Mesendoderm (in vitro differentiated cells): ENCODE results near the gene MGMT.
A peak's percentile ranks its signal among the peaks of the same experiment; 100 is the strongest.

Source experiments
- DNase-seq: peaks from one replicate; pipeline ENCODE4 v3.0.0; 2013
- H2AK5ac ChIP-seq: 2 replicates; pipeline ENCODE4 v1.6.1; 2013; ENCODE audit warnings: low read length, inconsistent platforms
- H2BK120ac ChIP-seq: 2 replicates; pipeline ENCODE4 v1.6.1; 2013; ENCODE audit warnings: low read depth, mild to moderate bottlenecking, low read length, moderate library complexity, mixed read lengths
- H2BK15ac ChIP-seq: replicated peaks from 2 replicates; pipeline ENCODE4 v1.6.1; 2013; ENCODE audit warnings: low read depth, mild to moderate bottlenecking, moderate library complexity
- H2BK5ac ChIP-seq: 2 replicates; pipeline ENCODE4 v1.6.1; 2013; ENCODE audit warnings: low read length, inconsistent platforms
- H3K18ac ChIP-seq: 2 replicates; pipeline ENCODE4 v1.6.1; 2013; ENCODE audit warnings: mild to moderate bottlenecking, low read length, mixed read lengths
- H3K23ac ChIP-seq: one replicate; pipeline ENCODE4 v1.6.1; 2013; ENCODE audit warnings: low read length
- H3K27ac ChIP-seq: 2 replicates; pipeline ENCODE4 v1.5.1; 2013; ENCODE audit warnings: low read depth, mild to moderate bottlenecking, inconsistent platforms, low read length, moderate library complexity
- H3K27me3 ChIP-seq: 2 replicates; pipeline ENCODE4 v1.6.1; 2013; ENCODE audit warnings: low read length, control low read depth, mild to moderate bottlenecking, inconsistent platforms; ENCODE audit not compliant: insufficient read depth, poor library complexity
- H3K36me3 ChIP-seq: 2 replicates; pipeline ENCODE4 v1.6.1; 2013; ENCODE audit warnings: low read length, inconsistent platforms; ENCODE audit not compliant: control insufficient read depth, insufficient read depth
- H3K4ac ChIP-seq: one replicate; pipeline ENCODE4 v1.6.1; 2013; ENCODE audit warnings: low read depth, mild to moderate bottlenecking, low read length, moderate library complexity
- H3K4me1 ChIP-seq: 2 replicates; pipeline ENCODE4 v1.6.1; 2013; ENCODE audit warnings: low read depth, low read length, inconsistent platforms; ENCODE audit not compliant: control insufficient read depth
- H3K4me2 ChIP-seq: 2 replicates; pipeline ENCODE4 v1.6.1; 2013; ENCODE audit warnings: low read length
- H3K4me3 ChIP-seq: 2 replicates; pipeline ENCODE4 v1.5.1; 2013; ENCODE audit warnings: mild to moderate bottlenecking, low read length
- H3K56ac ChIP-seq: one replicate; pipeline ENCODE4 v1.6.1; 2013; ENCODE audit warnings: low read length
- H3K79me1 ChIP-seq: 2 replicates; pipeline ENCODE4 v1.6.1; 2013; ENCODE audit warnings: low read length, inconsistent platforms
- H3K79me2 ChIP-seq: 2 replicates; pipeline ENCODE4 v1.6.1; 2013; ENCODE audit warnings: mild to moderate bottlenecking, low read length; ENCODE audit not compliant: control insufficient read depth, insufficient read depth
- H3K9ac ChIP-seq: 2 replicates; pipeline ENCODE4 v1.6.1; 2013; ENCODE audit warnings: low read length, inconsistent platforms
- H4K5ac ChIP-seq: one replicate; pipeline ENCODE4 v1.6.1; 2013; ENCODE audit warnings: low read length
- H4K8ac ChIP-seq: one replicate; pipeline ENCODE4 v1.6.1; 2013; ENCODE audit warnings: low read depth, mild to moderate bottlenecking, control low read depth, low read length, moderate library complexity
- WGBS: extraction: QIAGEN DNeasy Blood & Tissue Kit; methylation state at CpG from one replicate; pipeline ENCODE4 v1.1.7; 2013; ENCODE audit warnings: low lambda C conversion rate, missing lambda C conversion rate; ENCODE audit not compliant: insufficient coverage; ENCODE audit errors: extremely low coverage; 5-methylcytosine and 5-hydroxymethylcytosine counted together

Gene MGMT

DNA sequence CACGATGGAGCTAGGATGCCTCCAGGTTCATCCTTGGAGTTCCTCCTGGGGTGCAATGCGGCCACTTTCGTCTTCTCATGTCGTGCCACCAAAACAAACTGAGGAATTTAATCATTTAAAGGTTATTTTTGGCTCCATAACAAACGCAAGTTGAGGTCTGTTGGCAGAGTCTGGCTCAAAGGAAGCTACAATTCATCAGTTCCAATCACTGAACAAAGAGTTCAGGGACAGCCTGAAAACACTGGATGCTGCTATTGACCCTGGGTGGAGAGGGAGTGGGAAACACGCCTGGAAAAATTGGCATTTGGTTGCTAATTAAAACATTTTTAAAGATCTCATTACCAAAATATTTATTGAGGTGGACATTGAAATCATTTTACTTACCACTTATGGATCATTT lies 11.4 kb upstream of the MGMT start:
- Histone ChIP-seq H4K8ac (no peak overlapping the region), H3K56ac (no peak overlapping the region), H2BK5ac (no peak overlapping the region), H3K4me2 (no peak overlapping the region), H3K36me3 (no peaks in the 10 kb centered on the region), H2BK15ac (no peak overlapping the region), H3K27me3 (no peaks in the 10 kb centered on the region), H3K4me1 (no peaks in the 10 kb centered on the region), H2BK120ac (no peak overlapping the region), H3K9ac (no peak overlapping the region), H3K4me3 (no peak overlapping the region), H4K5ac (no peak overlapping the region), H2AK5ac (no peak overlapping the region), H3K79me1 (no peaks in the 10 kb centered on the region), H3K4ac (no peak overlapping the region), H3K79me2 (no peaks in the 10 kb centered on the region), H3K23ac (no peak overlapping the region), H3K27ac (no peak overlapping the region), H3K18ac (no peak overlapping the region)
- WGBS, result no CpG with 5 or more reads among the region's 6 CpGs
- no peak for DNase-seq

- Histone ChIP-seq H3K56ac (no peak overlapping the region), H2BK120ac (no peak overlapping the region), H3K18ac (no peak overlapping the region), H3K27me3 (no peaks in the 10 kb centered on the region), H3K4ac (no peak overlapping the region), H2BK15ac (no peak overlapping the region), H2AK5ac (no peak overlapping the region), H3K4me3 (no peak overlapping the region), H3K4me1 (no peaks in the 10 kb centered on the region), H4K8ac (no peak overlapping the region), H3K79me1 (no peaks in the 10 kb centered on the region), H3K9ac (no peak overlapping the region), H3K79me2 (no peaks in the 10 kb centered on the region), H3K23ac (no peak overlapping the region), H3K4me2 (no peak overlapping the region), H3K36me3 (no peaks in the 10 kb centered on the region), H3K27ac (no peak overlapping the region), H4K5ac (no peak overlapping the region), H2BK5ac (no peak overlapping the region)
- WGBS, result no CpG with 5 or more reads among the region's 10 CpGs
- no peak for DNase-seq
Measured at GRCh38 chr10:129459762-129460539, 7.1 kb upstream of the MGMT start.

DNA sequence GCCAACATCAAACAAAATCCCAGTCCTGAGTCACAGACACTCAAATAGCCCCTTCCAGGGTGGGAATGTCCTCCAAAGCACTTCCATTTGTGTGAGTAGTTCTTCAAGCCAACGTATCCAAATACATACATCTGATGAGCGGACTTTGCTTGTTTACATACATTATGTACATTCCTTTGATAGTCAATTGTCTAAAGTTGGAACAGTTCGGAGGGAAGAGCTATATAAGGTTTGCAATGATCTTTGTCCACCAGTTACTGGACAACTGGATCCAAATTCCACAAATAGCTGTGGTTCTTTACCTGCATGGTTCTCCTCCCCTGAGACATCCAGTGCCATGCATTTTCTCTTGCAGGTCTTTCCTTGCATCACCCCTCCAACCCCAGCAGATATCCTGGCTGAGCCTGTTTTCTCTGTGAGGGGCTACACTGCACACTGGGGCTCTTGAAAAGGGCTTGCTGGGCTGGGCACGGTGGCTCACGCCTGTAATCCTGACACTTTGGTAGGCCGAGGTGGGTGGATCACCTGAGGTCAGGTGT lies 4.7 kb upstream of the MGMT start:
- no peak for DNase-seq
- no peak overlapping the region for H3K9ac ChIP-seq
- WGBS, result no CpG with 5 or more reads among the region's 6 CpGs
- no peak overlapping the region for H3K4me2 ChIP-seq
- H2BK120ac ChIP-seq, result no peak overlapping the region
- no peaks in the 10 kb centered on the region for H3K79me1 ChIP-seq
- H3K79me2 ChIP-seq, result no peaks in the 10 kb centered on the region
- no peak overlapping the region for H2BK5ac ChIP-seq
- H3K23ac ChIP-seq, result no peak overlapping the region
- no peak overlapping the region for H3K4ac ChIP-seq
- H4K5ac ChIP-seq, result no peak overlapping the region
- no peak overlapping the region for H2BK15ac ChIP-seq
- H3K4me1 ChIP-seq, result no peaks in the 10 kb centered on the region
- H3K36me3 ChIP-seq, result no peaks in the 10 kb centered on the region
- H3K18ac ChIP-seq, result no peak overlapping the region
- H3K4me3 ChIP-seq, result no peak overlapping the region
- no peak overlapping the region for H4K8ac ChIP-seq
- H3K27me3 ChIP-seq, result no peaks in the 10 kb centered on the region
- H3K56ac ChIP-seq, result no peak overlapping the region
- H2AK5ac ChIP-seq, result no peak overlapping the region
- no peak overlapping the region for H3K27ac ChIP-seq

DNA sequence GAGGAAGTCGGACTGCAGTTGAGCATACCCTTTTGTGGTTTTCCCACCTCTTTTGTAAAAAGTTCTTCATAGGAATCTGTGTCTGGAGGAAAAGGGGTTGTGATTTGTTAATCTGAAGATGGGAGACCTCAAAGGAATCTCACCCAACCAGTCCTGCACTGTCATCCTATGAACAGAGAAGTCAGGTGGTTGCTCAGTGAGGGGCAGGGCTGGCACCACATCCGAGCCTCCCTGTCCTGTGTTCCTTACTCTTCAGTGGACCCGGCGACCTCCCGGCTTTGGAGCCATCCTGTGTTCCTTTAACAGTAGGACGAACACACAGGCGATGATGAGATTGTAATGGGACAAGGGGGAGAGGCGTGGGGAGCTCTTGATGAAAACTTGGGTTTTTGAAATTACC lies 2.8 kb upstream of the MGMT start:
- Histone ChIP-seq H2BK5ac (no peak overlapping the region), H2BK15ac (no peak overlapping the region), H3K4me1 (no peaks in the 10 kb centered on the region), H3K79me1 (no peaks in the 10 kb centered on the region), H3K4me2 (no peak overlapping the region), H4K8ac (no peak overlapping the region), H3K4me3 (no peak overlapping the region), H3K18ac (no peak overlapping the region), H3K79me2 (no peaks in the 10 kb centered on the region), H4K5ac (no peak overlapping the region), H2BK120ac (no peak overlapping the region), H3K27ac (no peak overlapping the region), H3K4ac (no peak overlapping the region), H2AK5ac (no peak overlapping the region), H3K27me3 (no peaks in the 10 kb centered on the region), H3K56ac (no peak overlapping the region), H3K23ac (no peak overlapping the region), H3K36me3 (no peaks in the 10 kb centered on the region), H3K9ac (no peak overlapping the region)
- no CpG with 5 or more reads among the region's 8 CpGs for WGBS
- DNase-seq, result peak; percentile 52

- H3K4ac ChIP-seq, result peak overlapping the region; percentile 60
- H4K5ac ChIP-seq, result no peak overlapping the region
- H3K9ac ChIP-seq, result peak overlapping the region; percentile 72
- no peaks in the 10 kb centered on the region for H3K4me1 ChIP-seq
- H3K36me3 ChIP-seq, result no peaks in the 10 kb centered on the region
- H3K23ac ChIP-seq, result no peak overlapping the region
- peak overlapping the region; percentile 93 for H3K56ac ChIP-seq
- H3K27me3 ChIP-seq, result no peaks in the 10 kb centered on the region
- no peak overlapping the region for H2AK5ac ChIP-seq
- no peak overlapping the region for H2BK120ac ChIP-seq
- no peak overlapping the region for H3K4me2 ChIP-seq
- no peak overlapping the region for H2BK15ac ChIP-seq
- no peak overlapping the region for H2BK5ac ChIP-seq
- peak overlapping the region; percentile 93 for H4K8ac ChIP-seq
- H3K79me1 ChIP-seq, result no peaks in the 10 kb centered on the region
- no peaks in the 10 kb centered on the region for H3K79me2 ChIP-seq
- H3K18ac ChIP-seq, result peak overlapping the region; percentile 54
- WGBS, result no CpG with 5 or more reads among the region's 21 CpGs
- H3K4me3 ChIP-seq, result no peak overlapping the region
- DNase-seq, result no peak
- H3K27ac ChIP-seq, result no peak overlapping the region
Measured at GRCh38 chr10:129465796-129466702, 992 bp upstream of the MGMT start.
